DMS53 (cell line): ENCODE measurements around the gene ACADS.
"Not testable (repeated sequence)": the region's sequence is repeated elsewhere in the genome, so short reads cannot be mapped to it uniquely, and the experiment has no call there.

ENCODE experiments used
- DNase-seq: peaks from one replicate; lab custom pipeline; 2025; lab: John Stamatoyannopoulos, UW

ACADS gene

DNA sequence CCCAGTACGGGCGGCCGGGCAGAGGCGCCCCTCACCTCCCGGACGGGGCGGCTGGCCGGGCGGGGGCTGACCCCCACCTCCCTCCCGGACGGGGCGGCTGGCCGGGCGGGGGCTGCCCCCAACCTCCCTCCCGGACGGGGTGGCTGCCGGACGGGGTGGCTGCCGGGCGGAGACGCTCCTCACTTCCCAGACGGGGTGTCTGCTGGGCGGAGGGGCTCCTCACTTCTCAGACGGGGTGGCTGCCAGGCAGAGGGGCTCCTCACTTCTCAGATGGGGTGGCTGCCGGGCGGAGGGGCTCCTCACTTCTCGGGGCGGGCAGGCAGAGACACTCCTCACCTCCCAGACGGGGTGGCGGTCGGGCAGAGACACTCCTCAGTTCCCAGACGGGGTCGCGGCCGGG is 6.6 kb downstream of the ACADS start:
- DNase-seq = not testable (repeated sequence)

DNA sequence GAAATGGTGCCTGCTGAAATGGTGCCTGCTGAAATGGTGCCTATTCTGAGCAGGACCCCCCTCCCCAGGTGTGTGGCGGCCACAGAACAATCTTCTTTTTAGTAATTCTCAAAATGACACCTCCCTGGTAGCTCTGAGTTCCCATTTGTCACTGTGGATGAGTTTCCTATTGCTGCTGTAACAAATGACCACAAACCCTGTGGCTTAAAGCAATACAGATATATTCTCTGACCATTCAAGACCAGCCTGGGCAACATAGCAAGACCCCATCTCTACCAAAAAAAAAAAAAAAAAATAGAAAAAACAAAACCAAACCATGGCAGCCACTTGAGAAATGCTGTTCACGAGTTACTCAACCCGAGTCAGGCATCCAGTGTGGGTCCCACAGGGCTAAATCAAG is 7.9 kb downstream of the ACADS start:
- no peak for DNase-seq

DNA sequence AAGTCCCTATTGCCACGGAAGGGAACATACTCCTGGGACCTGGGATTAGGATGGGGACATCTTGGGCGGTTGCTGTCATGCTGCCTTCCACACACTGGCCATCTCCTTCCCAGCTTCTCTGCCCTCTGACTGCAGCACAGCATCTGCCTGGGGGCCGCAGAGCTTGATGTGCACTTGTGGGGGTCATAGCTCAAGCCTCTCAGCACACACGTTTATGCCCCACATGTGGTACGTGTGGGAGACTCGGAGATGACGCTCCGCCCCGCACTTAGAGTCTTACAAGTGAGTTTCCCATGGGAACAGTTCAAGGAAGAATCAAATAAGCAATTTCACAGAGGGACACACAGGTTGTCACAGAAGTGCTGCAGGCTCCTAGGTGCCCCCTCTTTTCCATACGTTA is 8.6 kb downstream of the ACADS start:
- no peak for DNase-seq

- DNase-seq = peak; percentile 83
These were observed 9.6 kb downstream of the ACADS start for GRCh38 chr12:120735181-120735580.

- DNase-seq = no peak
These were observed 11.0 kb downstream of the ACADS start for GRCh38 chr12:120736404-120737331.

- no peak for DNase-seq
These were observed 12.1 kb downstream of the ACADS start for GRCh38 chr12:120737557-120738251.

GRCh38 chr12:120738252-120739030 is 12.8 kb downstream of the ACADS start:
- no peak for DNase-seq

- no peak for DNase-seq
These were observed 13.6 kb downstream of the ACADS start for GRCh38 chr12:120739031-120739762.

DNA sequence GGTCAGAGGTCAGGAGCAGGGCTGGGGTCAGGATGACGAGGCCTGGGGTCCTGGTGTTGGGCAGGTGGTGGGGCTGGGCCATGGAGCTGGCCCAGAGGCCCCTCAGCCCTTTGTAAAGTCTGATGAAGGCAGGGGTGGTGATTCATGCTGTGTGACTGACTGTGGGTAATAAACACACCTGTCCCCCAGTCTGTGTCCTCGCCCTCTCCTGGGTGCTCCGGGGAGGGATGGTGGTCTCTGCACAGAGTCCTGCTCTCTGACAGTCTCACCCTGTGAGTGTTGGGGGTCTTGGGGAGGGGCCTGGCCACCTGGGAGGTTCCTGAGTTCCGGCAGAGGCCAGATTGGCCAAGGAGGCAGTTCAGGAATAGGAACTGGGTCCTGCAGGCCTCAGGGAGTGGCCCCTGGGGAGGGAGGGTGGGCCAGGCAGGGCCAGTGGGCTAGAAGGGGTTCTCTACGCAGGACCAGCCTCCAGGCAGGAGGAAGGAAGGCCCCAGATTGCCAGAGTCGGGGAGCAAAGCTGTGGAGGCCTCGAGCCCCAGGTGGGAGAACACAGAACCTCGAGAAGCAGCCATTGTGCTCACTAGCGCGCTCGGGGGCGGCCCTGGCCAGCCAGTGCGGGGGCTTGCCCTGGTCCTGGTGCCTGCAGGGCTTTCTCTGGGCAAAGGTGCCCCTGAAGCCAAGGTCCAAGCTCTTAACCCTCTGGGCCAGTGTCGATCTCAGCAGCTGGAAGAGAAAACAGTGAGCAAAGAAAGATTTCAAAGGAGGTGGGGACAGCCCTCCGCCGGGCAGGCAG is 14.4 kb downstream of the ACADS start:
- DNase-seq = no peak

DNA sequence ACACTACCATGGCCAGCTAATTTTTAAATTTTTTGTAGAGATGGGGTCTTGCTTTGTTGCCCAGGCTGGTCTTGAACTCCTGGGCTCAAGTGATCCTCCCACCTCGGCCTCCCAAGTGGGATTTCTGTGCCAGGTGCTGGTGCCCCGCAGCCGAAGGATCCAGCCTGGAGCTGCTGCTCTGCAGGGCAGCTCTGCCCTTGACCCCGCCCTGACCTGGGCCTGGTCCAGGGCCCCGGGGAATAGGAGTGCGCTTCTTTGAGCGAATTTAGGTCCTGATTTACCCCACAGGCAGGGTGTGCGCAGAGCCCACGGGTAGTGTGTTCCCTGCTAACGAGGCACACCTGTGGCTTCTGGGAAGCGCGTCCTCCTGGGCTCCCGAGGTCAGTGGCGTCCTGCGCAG is 15.2 kb downstream of the ACADS start:
- DNase-seq = no peak

- no peak for DNase-seq
These were observed 16.1 kb downstream of the ACADS start for GRCh38 chr12:120741476-120742421.

GRCh38 chr12:120744922-120745493 is 19.4 kb downstream of the ACADS start:
- DNase-seq = no peak

DNA sequence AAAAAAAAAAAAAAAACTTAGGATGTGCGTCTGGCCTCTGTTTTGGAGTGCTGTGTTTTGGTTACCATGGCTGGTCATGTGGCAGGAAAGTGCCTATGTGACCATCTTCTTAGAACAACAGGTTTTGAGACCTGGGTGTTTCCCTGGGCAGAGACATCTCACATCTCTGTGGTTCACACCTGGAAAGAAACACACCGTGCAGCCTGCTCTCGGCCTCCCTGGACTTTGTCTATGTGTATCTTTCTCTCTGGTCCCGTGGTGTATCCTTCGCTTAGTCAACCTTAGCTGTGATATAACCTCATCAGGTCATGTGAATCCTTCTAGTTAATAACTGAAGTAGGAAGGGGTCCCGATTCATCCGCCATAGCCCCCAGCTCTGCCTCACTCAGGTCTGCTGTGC is 22.6 kb downstream of the ACADS start:
- peak; percentile 45 for DNase-seq

DNA sequence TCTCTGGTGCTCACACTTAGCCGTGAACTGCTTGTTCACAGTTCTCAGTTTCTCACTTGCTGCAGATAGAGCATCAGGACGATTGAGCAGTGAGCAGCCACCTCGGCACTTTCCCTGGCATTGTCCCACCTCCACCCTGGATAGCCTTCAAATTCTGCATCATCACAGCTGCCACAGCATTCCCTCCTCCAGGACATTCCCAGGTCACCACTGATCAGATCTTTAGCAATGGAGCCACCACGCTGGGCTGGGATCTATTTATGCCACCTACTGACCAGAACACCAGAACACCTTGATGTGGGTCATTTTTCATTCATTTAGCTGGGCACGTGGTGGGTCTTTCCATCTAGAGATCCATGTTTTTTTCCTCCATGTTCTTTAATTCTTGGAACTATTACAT is 23.6 kb downstream of the ACADS start:
- no peak for DNase-seq

GRCh38 chr12:120750806-120751205 is 25.2 kb downstream of the ACADS start:
- no peak for DNase-seq

- DNase-seq = peak; percentile 44
These were observed 25.8 kb downstream of the ACADS start for GRCh38 chr12:120751389-120751788.

GRCh38 chr12:120754792-120755191 is 29.2 kb downstream of the ACADS start:
- no peak for DNase-seq

GRCh38 chr12:120755269-120755668 is 29.6 kb downstream of the ACADS start:
- DNase-seq = no peak

- DNase-seq = no peak
These were observed 31.7 kb downstream of the ACADS start for GRCh38 chr12:120757226-120757742.
